ENCODE measurements around the gene CLCN3.
"Not testable (repeated sequence)": the region's sequence is repeated elsewhere in the genome, so short reads cannot be mapped to it uniquely, and the experiment has no call there.

CLCN3 gene

GRCh38 chr4:169619958-169620879 is at the start of gene CLCN3:
CLCN3 (plus strand) TSS chr4:169620578; CDS start chr4:169635929, 15,351 bp downstream.
- peak; percentile 81 for DNase-seq (ENCODE audit: low read depth in 2 of 2)

DNA sequence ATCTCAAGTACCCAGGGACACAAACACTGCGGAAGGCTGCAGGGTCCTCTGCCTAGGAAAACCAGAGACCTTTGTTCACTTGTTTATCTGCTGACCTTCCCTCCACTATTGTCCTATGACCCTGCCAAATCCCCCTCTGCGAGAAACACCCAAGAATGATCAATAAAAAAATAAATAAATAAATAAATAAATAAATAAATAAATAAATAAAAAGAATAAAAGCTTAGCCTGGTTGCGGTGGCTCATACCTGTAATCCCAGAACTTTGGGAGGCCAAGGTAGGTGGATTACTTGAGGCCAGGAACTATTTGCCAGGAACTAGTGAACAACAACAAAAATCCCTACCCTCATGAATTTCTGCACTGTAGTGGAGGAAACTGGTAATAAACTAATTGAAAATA is 49.4 kb upstream of the CLCN3 start:
- not testable (repeated sequence) for DNase-seq (ENCODE audit: low read depth in 2 of 2)

- no peak for DNase-seq (ENCODE audit: low read depth in 2 of 2)
These were observed 48.9 kb upstream of the CLCN3 start for GRCh38 chr4:169571435-169571834.

DNA sequence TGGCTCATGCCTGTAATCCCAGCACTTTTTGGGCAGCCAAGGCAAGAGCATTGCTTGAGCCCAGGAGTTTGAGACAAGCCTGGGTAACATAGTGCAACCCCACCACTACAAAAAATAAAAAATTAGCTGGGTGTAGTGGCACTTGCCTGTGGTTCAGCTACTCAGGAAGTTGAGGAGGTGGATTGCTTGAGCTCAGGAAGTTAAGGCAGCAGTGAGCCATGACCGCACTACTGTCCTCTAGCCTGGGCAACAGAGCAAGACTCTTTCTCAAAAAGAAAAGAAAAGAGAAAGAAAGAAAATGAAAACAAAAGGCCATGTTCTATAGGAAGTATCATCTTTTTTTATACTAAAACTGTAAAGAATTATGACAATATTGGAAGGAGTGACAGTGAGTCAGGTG is 46.5 kb upstream of the CLCN3 start:
- no peak for DNase-seq (ENCODE audit: low read depth in 2 of 2)

- no peak for DNase-seq (ENCODE audit: low read depth in 2 of 2)
These were observed 38.2 kb upstream of the CLCN3 start for GRCh38 chr4:169582203-169582602.

DNA sequence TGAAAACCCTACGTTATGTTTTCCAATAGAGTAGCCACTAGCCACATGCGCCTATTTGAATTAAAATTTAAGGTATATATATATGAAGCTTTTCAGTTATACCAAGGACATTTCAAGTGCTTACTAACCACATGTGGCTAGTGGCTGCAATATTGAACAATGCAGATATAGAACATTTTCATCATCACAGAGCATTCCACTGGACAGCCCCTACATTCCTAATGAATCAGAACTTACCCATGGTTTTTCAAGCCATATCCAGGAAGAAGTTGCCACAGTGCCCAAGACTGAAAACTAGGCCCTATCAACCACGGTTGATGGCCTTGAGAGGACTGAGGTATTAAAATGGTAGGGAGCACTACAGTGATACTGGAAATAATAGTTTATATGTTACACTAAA is 37.7 kb upstream of the CLCN3 start:
- DNase-seq (ENCODE audit: low read depth in 2 of 2): no peak

DNA sequence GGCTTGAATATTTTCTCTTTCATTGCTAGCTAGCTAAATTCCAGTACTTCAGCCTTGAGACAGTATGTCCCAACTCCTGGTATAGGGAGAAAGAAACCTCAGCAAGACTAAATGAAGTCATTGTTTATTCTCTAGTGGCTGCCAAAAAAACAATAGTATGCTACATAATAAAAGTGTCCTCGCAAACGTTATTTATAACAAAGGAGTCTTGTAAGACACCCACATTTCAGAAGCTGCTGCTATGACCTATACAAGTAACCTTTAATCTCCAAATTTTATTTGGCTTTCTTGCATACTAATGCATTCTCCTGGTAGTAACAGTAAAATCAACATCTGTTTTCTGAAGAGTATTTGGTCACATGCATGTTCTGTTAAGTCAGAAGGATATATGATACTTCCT is 36.8 kb upstream of the CLCN3 start:
- DNase-seq (ENCODE audit: low read depth in 2 of 2): no peak

DNA sequence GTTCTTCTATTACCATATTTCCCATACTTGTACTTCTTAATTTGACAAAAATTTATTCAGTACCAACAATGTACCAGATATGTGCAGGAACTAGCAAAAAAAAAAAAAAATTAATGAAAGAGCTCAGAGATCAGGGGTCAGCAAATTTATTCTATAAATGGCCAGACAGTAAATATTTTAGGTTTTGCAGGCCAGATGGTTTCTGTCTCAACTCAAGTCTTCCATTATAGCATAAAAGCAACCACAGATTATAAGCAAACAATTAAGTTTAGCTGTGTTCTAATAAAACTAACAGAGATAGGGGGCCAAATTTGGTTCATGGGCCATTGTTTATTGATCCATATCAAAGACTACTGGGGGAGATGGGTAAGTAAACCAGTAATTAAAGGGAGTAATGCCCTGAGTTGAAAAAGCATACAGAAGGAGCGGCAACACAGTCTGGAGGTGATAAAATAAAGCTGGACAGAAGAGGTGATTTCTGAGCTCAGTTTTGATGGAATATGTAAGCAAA is 27.3 kb upstream of the CLCN3 start:
- DNase-seq (ENCODE audit: low read depth in 2 of 2): no peak

DNA sequence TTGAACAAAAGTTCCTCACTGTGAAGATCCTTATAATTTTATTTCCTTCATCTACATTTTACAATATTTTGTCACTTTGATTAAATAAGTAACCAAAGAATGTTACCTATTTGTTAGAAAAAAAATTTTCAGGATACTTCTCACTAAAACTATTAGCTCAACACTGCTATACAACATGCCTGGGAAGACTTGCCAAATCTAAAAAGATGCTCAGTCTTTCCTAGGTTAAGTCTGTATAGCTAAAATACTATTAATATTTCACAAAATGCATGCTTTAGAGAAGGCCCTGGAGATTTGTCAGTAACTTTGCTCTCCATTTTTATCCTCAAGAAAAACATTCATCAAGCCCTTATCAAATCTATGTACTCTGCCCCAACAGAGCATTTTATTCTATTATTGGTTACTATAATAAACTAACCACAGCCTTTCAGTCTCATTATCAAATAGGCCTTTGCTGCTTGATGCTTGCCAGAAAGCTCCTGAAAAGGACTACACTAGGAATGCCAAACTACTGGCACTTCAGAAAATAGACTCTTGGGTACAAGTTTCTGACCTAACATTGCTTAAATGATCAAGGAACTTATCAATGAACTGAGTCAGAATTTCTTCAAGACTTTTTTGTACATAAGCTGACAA is 25.7 kb upstream of the CLCN3 start:
- no peak for DNase-seq (ENCODE audit: low read depth in 2 of 2)

- no peak for DNase-seq (ENCODE audit: low read depth in 2 of 2)
These were observed 19.2 kb upstream of the CLCN3 start for GRCh38 chr4:169601016-169601771.

GRCh38 chr4:169603312-169603711 is 17.1 kb upstream of the CLCN3 start:
- no peak for DNase-seq (ENCODE audit: low read depth in 2 of 2)

GRCh38 chr4:169604131-169604900 is 16.1 kb upstream of the CLCN3 start:
- DNase-seq (ENCODE audit: low read depth in 2 of 2): no peak

DNA sequence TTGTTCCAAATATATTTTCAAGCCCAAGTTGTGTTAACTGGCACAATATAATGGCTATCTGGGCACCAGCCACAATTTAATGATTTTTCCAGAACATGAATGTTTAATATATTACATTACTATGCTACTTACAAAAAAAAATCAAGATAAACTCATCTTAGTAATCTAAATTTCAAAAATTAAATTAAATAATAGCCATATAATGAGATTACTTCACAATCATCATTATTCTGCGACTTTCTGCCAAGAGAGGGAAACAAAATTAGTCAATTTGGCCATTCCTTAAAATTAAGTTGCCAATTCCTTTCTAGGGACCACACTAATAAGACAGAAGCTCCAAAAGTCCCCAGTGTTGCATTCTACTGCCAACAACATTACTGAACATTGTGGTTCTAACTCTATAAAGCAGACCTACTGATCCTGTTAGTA is 15.5 kb upstream of the CLCN3 start:
- no peak for DNase-seq (ENCODE audit: low read depth in 2 of 2)

GRCh38 chr4:169611157-169611556 is 9.2 kb upstream of the CLCN3 start:
- DNase-seq (ENCODE audit: low read depth in 2 of 2): no peak

- DNase-seq (ENCODE audit: low read depth in 2 of 2): peak; percentile 69 to 78
These were observed 8.1 kb upstream of the CLCN3 start, which contains the start of gene NEK1 for GRCh38 chr4:169611991-169612870. NEK1 (minus strand) TSS chr4:169612583; CDS start chr4:169602630, 9,953 bp downstream.

- peak in 1 of 2 donors; percentile 56 for DNase-seq (ENCODE audit: low read depth in 2 of 2)
These were observed 7.2 kb upstream of the CLCN3 start for GRCh38 chr4:169612871-169613859.

DNA sequence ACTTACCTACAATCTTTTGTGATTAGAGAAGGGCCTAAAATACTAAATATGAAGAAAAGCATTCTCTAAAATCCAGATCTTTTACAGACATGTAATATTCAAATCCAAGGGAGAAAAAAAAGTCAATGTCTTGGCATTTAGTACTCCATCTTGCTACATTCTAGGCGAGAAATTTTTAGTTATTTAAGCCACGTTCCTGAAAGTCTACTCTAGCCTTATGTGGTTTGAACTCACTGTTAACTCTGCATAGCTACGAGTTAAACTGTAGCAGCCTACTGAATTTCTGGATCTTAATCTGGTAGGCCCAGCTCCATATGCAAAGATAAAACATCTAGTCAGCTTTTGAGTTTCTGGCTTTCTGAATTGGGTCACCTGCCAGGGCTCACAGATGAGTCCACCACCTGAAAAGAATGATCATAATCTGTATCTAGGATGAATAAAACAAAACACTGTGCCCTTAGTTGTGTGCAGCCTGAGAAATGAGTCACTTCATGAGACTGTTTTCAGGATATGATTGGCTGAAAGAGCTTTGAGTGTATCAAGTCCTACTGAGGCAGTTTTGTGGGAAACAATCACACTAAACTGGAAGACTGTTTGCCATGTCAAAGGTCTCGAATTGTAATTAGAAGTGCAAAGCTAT is 4.8 kb upstream of the CLCN3 start:
- DNase-seq (ENCODE audit: low read depth in 2 of 2): no peak

DNA sequence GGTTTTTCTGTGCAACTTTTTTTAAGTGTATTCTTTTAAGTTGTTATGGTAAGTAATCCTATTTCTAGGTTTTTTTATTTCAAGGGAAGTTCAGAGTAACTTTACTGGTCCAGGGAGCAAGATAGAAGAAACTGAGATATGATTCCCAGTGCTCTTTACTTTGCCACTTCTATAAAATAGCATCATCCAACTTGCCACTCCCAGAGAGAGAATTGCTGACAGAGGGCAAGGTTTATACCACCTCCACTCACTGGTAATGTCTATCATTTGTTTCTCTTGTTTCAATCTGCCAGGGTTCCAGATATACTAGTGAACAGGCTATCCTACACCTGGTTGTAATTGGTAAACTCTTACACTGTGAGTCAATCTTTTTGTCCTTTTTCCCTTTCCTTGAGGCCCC is 3.5 kb upstream of the CLCN3 start:
- no peak for DNase-seq (ENCODE audit: low read depth in 2 of 2)
